Neural cell (in vitro differentiated cells): Measurements from ENCODE around the gene RPS6KA6. TPM values are rescaled to one million over a fixed set of nuclear protein-coding genes. Genes with fewer than 3 reads are reported as not detected.

Experiments used
- H2AFZ ChIP-seq: fragments of 200-600, 300-800 bp; sonication (generic), shearing (Covaris generic); 2 replicates; pipeline ENCODE4 v1.6.0; 2014; ENCODE audit warnings: low read depth, mild to moderate bottlenecking, antibody characterized with exemption, low read length, moderate library complexity
- H3F3A ChIP-seq: fragments of 200-600 bp; shearing (Covaris generic); 2 replicates; pipeline ENCODE4 v1.6.1; 2016; ENCODE audit warnings: mild to moderate bottlenecking, moderate library complexity, mixed read lengths, antibody characterized with exemption, low read length; ENCODE audit not compliant: insufficient read depth, poor library complexity, severe bottlenecking
- H3K27ac ChIP-seq: fragments of 200-600, 300-800 bp; sonication (generic), shearing (Covaris generic); 2 replicates; pipeline ENCODE4 v1.5.1; 2014; ENCODE audit warnings: mild to moderate bottlenecking, low read length, moderate library complexity
- H3K27me3 ChIP-seq: fragments of 300-800, 200-600 bp; sonication (generic), shearing (Covaris generic); 2 replicates; pipeline ENCODE4 v1.6.0; 2014; ENCODE audit warnings: mild to moderate bottlenecking, low read depth, low read length, moderate library complexity; ENCODE audit not compliant: insufficient read depth
- H3K36me3 ChIP-seq: fragments of 300-800, 200-600 bp; sonication (generic), shearing (Covaris generic); 2 replicates; pipeline ENCODE4 v1.5.1; 2014; ENCODE audit warnings: mild to moderate bottlenecking, antibody characterized with exemption, low read length, moderate library complexity; ENCODE audit not compliant: insufficient read depth
- H3K4me2 ChIP-seq: fragments of 300-800, 200-600 bp; sonication (generic), shearing (Covaris generic); 2 replicates; pipeline ENCODE4 v1.6.0; 2014; ENCODE audit warnings: mild to moderate bottlenecking, low read length
- H3K4me3 ChIP-seq: fragments of 300-800, 200-600 bp; sonication (generic), shearing (Covaris generic); 2 replicates; pipeline ENCODE4 v1.5.1; 2014; ENCODE audit warnings: mild to moderate bottlenecking, low read length, moderate library complexity
- H3K79me2 ChIP-seq: fragments of 200-600 bp; shearing (Covaris generic); replicated peaks from 2 replicates; pipeline ENCODE4 v1.6.0; 2014; ENCODE audit warnings: mild to moderate bottlenecking, low read length, moderate library complexity; ENCODE audit not compliant: insufficient read depth
- H3K9ac ChIP-seq: fragments of 300-800, 200-600 bp; sonication (generic), shearing (Covaris generic); 2 replicates; pipeline ENCODE4 v1.6.1; 2016; ENCODE audit warnings: mild to moderate bottlenecking, low read length, mixed read lengths
- H3K9me2 ChIP-seq: fragments of 200-600 bp; shearing (Covaris generic); 2 replicates; pipeline ENCODE4 v1.6.1; 2016; ENCODE audit warnings: mild to moderate bottlenecking, low read length, mixed read lengths; ENCODE audit not compliant: insufficient read depth
- H3K9me3 ChIP-seq: fragments of 200-600, 300-800 bp; sonication (generic), shearing (Covaris generic); 2 replicates; pipeline ENCODE4 v1.6.1; 2016; ENCODE audit warnings: mild to moderate bottlenecking, mixed run types, low read length, moderate library complexity, mixed read lengths
- H4K20me1 ChIP-seq: fragments of 200-600 bp; shearing (Covaris generic); 2 replicates; pipeline ENCODE4 v1.6.1; 2016; ENCODE audit warnings: mild to moderate bottlenecking, mixed run types; ENCODE audit not compliant: insufficient read depth
- EP300 ChIP-seq: fragments of 450-650 bp; conservative IDR thresholded peaks from 2 replicates; pipeline ENCODE4 v1.6.1; 2014; ENCODE audit warnings: antibody characterized with exemption, mild to moderate bottlenecking, moderate library complexity; ENCODE audit not compliant: poor library complexity, severe bottlenecking
- EZH2 ChIP-seq: fragments of 200-600, 300-800 bp; shearing (Covaris generic), sonication (generic); IDR thresholded peaks from 2 replicates; pipeline ENCODE4 v1.6.1; 2014; ENCODE audit warnings: antibody characterized with exemption, low read length, borderline replicate concordance, mild to moderate bottlenecking; ENCODE audit not compliant: insufficient read depth, poor library complexity, severe bottlenecking
- MXI1 ChIP-seq: fragments of 450-650 bp; conservative IDR thresholded peaks from 2 replicates; pipeline ENCODE4 v1.6.1; 2014; ENCODE audit warnings: antibody characterized with exemption, mild to moderate bottlenecking; ENCODE audit not compliant: poor library complexity, severe bottlenecking
- POLR2AphosphoS5 ChIP-seq: IDR thresholded peaks from 2 replicates; pipeline ENCODE4 v1.6.1; 2012
- RAD21 ChIP-seq: fragments of 450-650 bp; conservative IDR thresholded peaks from 2 replicates; pipeline ENCODE4 v1.6.1; 2014; ENCODE audit warnings: antibody characterized with exemption, mild to moderate bottlenecking, moderate library complexity
- SMC3 ChIP-seq: fragments of 450-650 bp; conservative IDR thresholded peaks from 2 replicates; pipeline ENCODE4 v1.6.1; 2014; ENCODE audit warnings: antibody characterized with exemption, mild to moderate bottlenecking, moderate library complexity; ENCODE audit not compliant: poor library complexity
- TAF1 ChIP-seq: IDR thresholded peaks from 2 replicates; pipeline ENCODE4 v1.6.1; 2012; ENCODE audit warnings: low read depth
- polyA plus RNA-seq: library from polyadenylated mRNA; depleted of rRNA; stranded (reverse); fragments of >200 nt; gene quantifications from 2 replicates; pipeline ENCODE4 v1.2.3, GENCODE V29; 2014
- TF ChIP-seq, protein P1 (sequence below): fragments of 450-650 bp; IDR thresholded peaks from 2 replicates; pipeline ENCODE4 v1.5.1; 2014; ENCODE audit warnings: antibody characterized with exemption, mild to moderate bottlenecking, moderate library complexity; ENCODE audit not compliant: poor library complexity, severe bottlenecking
- TF ChIP-seq, protein P2 (sequence below): IDR thresholded peaks from 2 replicates; pipeline ENCODE4 v1.6.1; 2012; ENCODE audit warnings: borderline replicate concordance

Gene RPS6KA6
- polyA plus RNA-seq, 1 donor from 2014 or later = 15.3 TPM

DNA sequence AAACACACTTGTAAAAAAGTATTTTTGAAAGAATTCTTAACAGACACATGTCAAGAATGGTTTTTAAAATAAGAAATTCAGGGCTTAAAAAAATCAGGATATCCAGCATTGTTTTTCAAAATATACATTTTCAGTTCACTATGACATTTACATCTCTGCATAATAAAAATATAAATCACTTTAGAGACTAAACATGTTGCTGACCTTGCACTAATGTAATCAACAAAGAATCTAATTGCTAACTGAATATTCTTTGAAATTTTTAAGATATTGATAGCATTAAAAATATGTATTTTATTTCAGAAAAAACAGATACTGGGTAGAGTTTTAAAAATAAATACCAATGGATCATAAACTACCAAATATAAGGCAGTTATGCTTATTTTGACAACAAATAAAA, 26.4 kb downstream of the RPS6KA6 start:
- H3K9me3 ChIP-seq = no peaks in the 10 kb centered on the region
- H3K4me2 ChIP-seq = no peak overlapping the region
- H3K36me3 ChIP-seq = no peaks in the 10 kb centered on the region
- no peaks in the 10 kb centered on the region for H3K9me2 ChIP-seq
- H3K9ac ChIP-seq = no peak overlapping the region
- TF ChIP-seq, protein P1, sequence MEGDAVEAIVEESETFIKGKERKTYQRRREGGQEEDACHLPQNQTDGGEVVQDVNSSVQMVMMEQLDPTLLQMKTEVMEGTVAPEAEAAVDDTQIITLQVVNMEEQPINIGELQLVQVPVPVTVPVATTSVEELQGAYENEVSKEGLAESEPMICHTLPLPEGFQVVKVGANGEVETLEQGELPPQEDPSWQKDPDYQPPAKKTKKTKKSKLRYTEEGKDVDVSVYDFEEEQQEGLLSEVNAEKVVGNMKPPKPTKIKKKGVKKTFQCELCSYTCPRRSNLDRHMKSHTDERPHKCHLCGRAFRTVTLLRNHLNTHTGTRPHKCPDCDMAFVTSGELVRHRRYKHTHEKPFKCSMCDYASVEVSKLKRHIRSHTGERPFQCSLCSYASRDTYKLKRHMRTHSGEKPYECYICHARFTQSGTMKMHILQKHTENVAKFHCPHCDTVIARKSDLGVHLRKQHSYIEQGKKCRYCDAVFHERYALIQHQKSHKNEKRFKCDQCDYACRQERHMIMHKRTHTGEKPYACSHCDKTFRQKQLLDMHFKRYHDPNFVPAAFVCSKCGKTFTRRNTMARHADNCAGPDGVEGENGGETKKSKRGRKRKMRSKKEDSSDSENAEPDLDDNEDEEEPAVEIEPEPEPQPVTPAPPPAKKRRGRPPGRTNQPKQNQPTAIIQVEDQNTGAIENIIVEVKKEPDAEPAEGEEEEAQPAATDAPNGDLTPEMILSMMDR = no peak
- no peak for TF ChIP-seq EP300
- TF ChIP-seq TAF1 = no peak
- TF ChIP-seq SMC3 = no peak
- TF ChIP-seq, protein P2, sequence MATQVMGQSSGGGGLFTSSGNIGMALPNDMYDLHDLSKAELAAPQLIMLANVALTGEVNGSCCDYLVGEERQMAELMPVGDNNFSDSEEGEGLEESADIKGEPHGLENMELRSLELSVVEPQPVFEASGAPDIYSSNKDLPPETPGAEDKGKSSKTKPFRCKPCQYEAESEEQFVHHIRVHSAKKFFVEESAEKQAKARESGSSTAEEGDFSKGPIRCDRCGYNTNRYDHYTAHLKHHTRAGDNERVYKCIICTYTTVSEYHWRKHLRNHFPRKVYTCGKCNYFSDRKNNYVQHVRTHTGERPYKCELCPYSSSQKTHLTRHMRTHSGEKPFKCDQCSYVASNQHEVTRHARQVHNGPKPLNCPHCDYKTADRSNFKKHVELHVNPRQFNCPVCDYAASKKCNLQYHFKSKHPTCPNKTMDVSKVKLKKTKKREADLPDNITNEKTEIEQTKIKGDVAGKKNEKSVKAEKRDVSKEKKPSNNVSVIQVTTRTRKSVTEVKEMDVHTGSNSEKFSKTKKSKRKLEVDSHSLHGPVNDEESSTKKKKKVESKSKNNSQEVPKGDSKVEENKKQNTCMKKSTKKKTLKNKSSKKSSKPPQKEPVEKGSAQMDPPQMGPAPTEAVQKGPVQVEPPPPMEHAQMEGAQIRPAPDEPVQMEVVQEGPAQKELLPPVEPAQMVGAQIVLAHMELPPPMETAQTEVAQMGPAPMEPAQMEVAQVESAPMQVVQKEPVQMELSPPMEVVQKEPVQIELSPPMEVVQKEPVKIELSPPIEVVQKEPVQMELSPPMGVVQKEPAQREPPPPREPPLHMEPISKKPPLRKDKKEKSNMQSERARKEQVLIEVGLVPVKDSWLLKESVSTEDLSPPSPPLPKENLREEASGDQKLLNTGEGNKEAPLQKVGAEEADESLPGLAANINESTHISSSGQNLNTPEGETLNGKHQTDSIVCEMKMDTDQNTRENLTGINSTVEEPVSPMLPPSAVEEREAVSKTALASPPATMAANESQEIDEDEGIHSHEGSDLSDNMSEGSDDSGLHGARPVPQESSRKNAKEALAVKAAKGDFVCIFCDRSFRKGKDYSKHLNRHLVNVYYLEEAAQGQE = no peak
- H3K4me3 ChIP-seq = no peak overlapping the region
- no peaks in the 10 kb centered on the region for H3K27me3 ChIP-seq
- H3F3A ChIP-seq = no peaks in the 10 kb centered on the region
- H3K79me2 ChIP-seq = no peaks in the 10 kb centered on the region
- no peak overlapping the region for H3K27ac ChIP-seq
- no peak overlapping the region for H2AFZ ChIP-seq
- no peaks in the 10 kb centered on the region for H4K20me1 ChIP-seq

DNA sequence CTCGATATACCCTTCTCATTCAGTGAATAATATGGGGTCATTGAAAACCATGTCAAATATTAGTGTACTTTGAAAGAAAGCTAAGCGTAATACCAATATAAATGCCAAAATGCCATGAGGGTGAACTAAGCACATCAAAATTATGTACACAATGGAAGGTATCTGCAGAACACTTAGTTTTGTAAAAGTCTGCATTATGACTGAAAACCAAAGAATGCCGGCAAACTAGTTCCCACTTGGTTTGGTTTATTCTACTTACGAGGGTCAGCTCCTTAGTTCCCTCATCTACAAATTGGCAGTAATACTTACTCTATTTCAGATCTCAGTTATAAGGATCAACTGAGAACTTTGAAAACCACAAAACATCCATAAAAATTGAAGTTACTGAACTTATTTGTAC, 27.3 kb downstream of the RPS6KA6 start:
- Histone ChIP-seq H3K4me2 (no peak overlapping the region), H3K4me3 (no peak overlapping the region), H3K9ac (no peak overlapping the region), H3K27me3 (no peaks in the 10 kb centered on the region), H3K9me3 (no peaks in the 10 kb centered on the region), H2AFZ (no peak overlapping the region), H3K79me2 (no peaks in the 10 kb centered on the region), H3K36me3 (no peaks in the 10 kb centered on the region), H3K9me2 (no peaks in the 10 kb centered on the region), H3K27ac (no peak overlapping the region), H4K20me1 (no peaks in the 10 kb centered on the region), H3F3A (no peaks in the 10 kb centered on the region)
- TF ChIP-seq EP300 (no peak), TAF1 (no peak), RAD21 (no peak), MXI1 (no peak), POLR2AphosphoS5 (no peak), EZH2 (no peak), SMC3 (no peak)
- TF ChIP-seq, protein P1 = no peak
- TF ChIP-seq, protein P2 = no peak
